ENCODE data around the gene KRT8.

The KRT8 gene

DNA sequence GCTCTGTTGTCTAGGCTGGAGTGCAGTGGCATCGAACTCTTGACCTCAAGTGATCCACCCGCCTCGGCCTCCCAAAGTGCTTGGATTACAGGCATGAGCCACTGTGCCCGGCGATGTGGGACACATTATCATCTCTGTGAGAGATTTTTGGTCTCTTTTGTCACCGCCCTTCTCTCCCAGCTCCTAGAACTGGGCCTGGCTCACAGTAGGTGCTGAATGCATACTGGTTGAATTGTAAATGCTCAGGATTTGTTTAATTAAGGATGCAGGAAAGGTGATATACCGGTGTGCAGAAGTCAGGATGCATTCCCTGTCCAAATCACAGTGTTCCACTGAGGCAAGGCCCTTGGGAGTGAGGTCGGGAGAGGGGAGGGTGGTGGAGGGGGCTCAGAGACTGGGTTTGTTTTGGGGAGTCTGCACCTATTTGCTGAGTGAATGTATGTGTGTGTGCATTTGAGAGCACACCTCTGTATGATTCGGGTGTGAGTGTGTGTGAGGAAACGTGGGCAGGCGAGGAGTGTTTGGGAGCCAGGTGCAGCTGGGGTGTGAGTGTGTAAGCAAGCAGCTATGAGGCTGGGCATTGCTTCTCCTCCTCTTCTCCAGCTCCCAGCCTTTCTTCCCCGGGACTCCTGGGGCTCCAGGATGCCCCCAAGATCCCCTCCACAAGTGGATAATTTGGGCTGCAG is 43.0 kb upstream of the KRT8 start:
- TF ChIP-seq, protein P1, sequence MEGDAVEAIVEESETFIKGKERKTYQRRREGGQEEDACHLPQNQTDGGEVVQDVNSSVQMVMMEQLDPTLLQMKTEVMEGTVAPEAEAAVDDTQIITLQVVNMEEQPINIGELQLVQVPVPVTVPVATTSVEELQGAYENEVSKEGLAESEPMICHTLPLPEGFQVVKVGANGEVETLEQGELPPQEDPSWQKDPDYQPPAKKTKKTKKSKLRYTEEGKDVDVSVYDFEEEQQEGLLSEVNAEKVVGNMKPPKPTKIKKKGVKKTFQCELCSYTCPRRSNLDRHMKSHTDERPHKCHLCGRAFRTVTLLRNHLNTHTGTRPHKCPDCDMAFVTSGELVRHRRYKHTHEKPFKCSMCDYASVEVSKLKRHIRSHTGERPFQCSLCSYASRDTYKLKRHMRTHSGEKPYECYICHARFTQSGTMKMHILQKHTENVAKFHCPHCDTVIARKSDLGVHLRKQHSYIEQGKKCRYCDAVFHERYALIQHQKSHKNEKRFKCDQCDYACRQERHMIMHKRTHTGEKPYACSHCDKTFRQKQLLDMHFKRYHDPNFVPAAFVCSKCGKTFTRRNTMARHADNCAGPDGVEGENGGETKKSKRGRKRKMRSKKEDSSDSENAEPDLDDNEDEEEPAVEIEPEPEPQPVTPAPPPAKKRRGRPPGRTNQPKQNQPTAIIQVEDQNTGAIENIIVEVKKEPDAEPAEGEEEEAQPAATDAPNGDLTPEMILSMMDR (IDR thresholded peaks at IDR 0.05; ENCODE audit: low read depth, low read length) = no peak
- peak overlapping the region; percentile 69 for H3K4me3 ChIP-seq (ENCODE audit: low read depth, low read length)

- TF ChIP-seq, protein P1 (IDR thresholded peaks at IDR 0.05; ENCODE audit: low read depth, low read length) = no peak
These were observed 42.1 kb upstream of the KRT8 start for GRCh38 chr12:52946797-52947547.

GRCh38 chr12:52946334-52946733 is 41.5 kb upstream of the KRT8 start:
- TF ChIP-seq, protein P1 (IDR thresholded peaks at IDR 0.05; ENCODE audit: low read depth, low read length) = no peak
- H3K4me3 ChIP-seq (ENCODE audit: low read depth, low read length) = no peak overlapping the region

More at GRCh38 chr12:52946797-52947547, 42.1 kb upstream of the KRT8 start:
- H3K4me3 ChIP-seq (ENCODE audit: low read depth, low read length) = no peak overlapping the region

- TF ChIP-seq, protein P1 (IDR thresholded peaks at IDR 0.05; ENCODE audit: low read depth, low read length) = no peak
- H3K4me3 ChIP-seq (ENCODE audit: low read depth, low read length) = 0 out of 2 replicates have a peak overlapping the region, but pooled peaks have one; percentile 1
These were observed 40.7 kb upstream of the KRT8 start for GRCh38 chr12:52945389-52946232.

DNA sequence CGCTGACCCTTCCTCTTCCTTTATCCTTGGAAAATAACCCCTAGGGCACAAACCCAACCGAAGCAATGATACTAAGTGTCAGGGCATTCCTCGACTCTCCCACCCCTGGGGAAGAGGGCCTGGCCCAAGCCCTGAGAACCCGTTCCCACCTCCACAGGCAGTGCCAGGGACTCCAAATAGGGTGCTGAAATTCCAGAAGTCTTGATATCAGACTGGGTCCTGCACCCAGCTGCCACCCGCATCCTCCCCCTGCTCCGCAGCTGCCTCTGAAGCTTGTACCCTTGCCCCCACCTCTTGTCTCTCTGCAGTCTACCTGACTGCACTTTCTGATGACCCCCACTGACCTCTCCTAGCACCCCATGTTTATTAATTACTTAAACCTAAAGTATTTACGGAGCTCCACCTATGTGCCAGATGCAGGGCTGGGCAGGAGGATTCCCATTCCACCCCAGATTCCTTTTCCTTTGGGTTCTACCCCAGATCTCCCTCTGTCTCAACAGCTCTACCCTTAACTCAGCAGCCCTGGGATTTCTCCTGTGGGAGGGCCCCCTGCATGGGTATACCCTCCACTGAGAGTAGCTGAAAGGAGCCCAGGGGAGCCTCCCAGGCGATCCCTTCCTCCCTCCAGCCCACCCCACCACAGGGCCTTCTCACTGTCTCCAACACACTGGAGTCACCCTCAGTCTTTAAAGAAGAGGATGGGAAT is 40.0 kb upstream of the KRT8 start:
- H3K4me3 ChIP-seq (ENCODE audit: low read depth, low read length) = no peak overlapping the region
- TF ChIP-seq, protein P1 (IDR thresholded peaks at IDR 0.05; ENCODE audit: low read depth, low read length) = no peak

DNA sequence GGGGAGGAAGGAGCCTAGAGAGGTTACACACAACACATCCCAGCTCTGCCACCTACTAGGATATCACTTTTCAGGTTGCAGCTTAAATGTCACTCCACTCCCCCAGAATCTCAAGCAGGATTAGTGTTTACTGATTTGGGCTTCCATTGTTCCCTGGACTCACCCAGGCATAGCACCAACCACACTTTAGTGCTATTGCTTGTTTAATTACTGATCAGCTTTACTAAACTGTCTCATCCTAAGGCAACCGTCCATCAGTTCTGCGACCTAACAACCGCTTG is 38.0 kb upstream of the KRT8 start:
- TF ChIP-seq, protein P1 (IDR thresholded peaks at IDR 0.05; ENCODE audit: low read depth, low read length) = no peak
- no peak overlapping the region for H3K4me3 ChIP-seq (ENCODE audit: low read depth, low read length)
